ENCODE results near the gene HBQ1.

The HBQ1 gene

GRCh38 chr16:177981-178667, 2.1 kb upstream of the HBQ1 start:
- Histone ChIP-seq H3K4me3 (ENCODE audit: low read depth, low read length) (no peak overlapping the region), H3K36me3 (ENCODE audit: control insufficient read depth, insufficient read depth, low read length) (no peaks in the 10 kb centered on the region), H3K27ac (ENCODE audit: low read depth, low read length) (no peak overlapping the region), H3K4me1 (ENCODE audit: control insufficient read depth, insufficient read depth, low read length) (peaks cover 13% of the 10 kb centered on the region), H3K9me3 (ENCODE audit: control insufficient read depth, insufficient read depth, low read depth, low read length) (no peaks in the 10 kb centered on the region), H3K27me3 (ENCODE audit: control insufficient read depth, insufficient read depth, low read length) (peaks cover 76% of the 10 kb centered on the region), H3K9ac (ENCODE audit: low read length) (no peak overlapping the region)

- no peak overlapping the region for H3K27ac ChIP-seq (ENCODE audit: low read depth, low read length)
- H3K27me3 ChIP-seq (ENCODE audit: control insufficient read depth, insufficient read depth, low read length), result peaks cover 71% of the 10 kb centered on the region
- H3K9me3 ChIP-seq (ENCODE audit: control insufficient read depth, insufficient read depth, low read depth, low read length), result no peaks in the 10 kb centered on the region
- no peak overlapping the region for H3K4me3 ChIP-seq (ENCODE audit: low read depth, low read length)
- peaks cover 13% of the 10 kb centered on the region for H3K4me1 ChIP-seq (ENCODE audit: control insufficient read depth, insufficient read depth, low read length)
- no peaks in the 10 kb centered on the region; the same call in 1 of the 2 replicates for H3K36me3 ChIP-seq (ENCODE audit: control insufficient read depth, insufficient read depth, low read length)
- no peak overlapping the region for H3K9ac ChIP-seq (ENCODE audit: low read length)
Measured at GRCh38 chr16:178668-179015, 1.6 kb upstream of the HBQ1 start.

GRCh38 chr16:179211-180092, 807 bp upstream of the HBQ1 start:
- H3K27me3 ChIP-seq (ENCODE audit: control insufficient read depth, insufficient read depth, low read length), result peaks cover 63% of the 10 kb centered on the region

GRCh38 chr16:180681-181564, 664 bp downstream of the HBQ1 start:
- Histone ChIP-seq H3K27me3 (ENCODE audit: control insufficient read depth, insufficient read depth, low read length) (peaks cover 49% of the 10 kb centered on the region), H3K9ac (ENCODE audit: low read length) (peak overlapping the region; percentile 54), H3K27ac (ENCODE audit: low read depth, low read length) (no peak overlapping the region), H3K4me1 (ENCODE audit: control insufficient read depth, insufficient read depth, low read length) (peaks cover 4% of the 10 kb centered on the region; the same call in 1 of the 2 replicates), H3K9me3 (ENCODE audit: control insufficient read depth, insufficient read depth, low read depth, low read length) (no peaks in the 10 kb centered on the region), H3K4me3 (ENCODE audit: low read depth, low read length) (peak overlapping the region; percentile 66), H3K36me3 (ENCODE audit: control insufficient read depth, insufficient read depth, low read length) (peaks cover 15% of the 10 kb centered on the region)

More at GRCh38 chr16:179211-180092, 807 bp upstream of the HBQ1 start:
- Histone ChIP-seq H3K27ac (ENCODE audit: low read depth, low read length) (no peak overlapping the region), H3K9ac (ENCODE audit: low read length) (no peak overlapping the region), H3K4me3 (ENCODE audit: low read depth, low read length) (no peak overlapping the region), H3K9me3 (ENCODE audit: control insufficient read depth, insufficient read depth, low read depth, low read length) (no peaks in the 10 kb centered on the region), H3K4me1 (ENCODE audit: control insufficient read depth, insufficient read depth, low read length) (peaks cover 9% of the 10 kb centered on the region), H3K36me3 (ENCODE audit: control insufficient read depth, insufficient read depth, low read length) (peaks cover 4% of the 10 kb centered on the region)

GRCh38 chr16:181565-182021, 1.3 kb downstream of the HBQ1 start:
- Histone ChIP-seq H3K4me3 (ENCODE audit: low read depth, low read length) (no peak overlapping the region), H3K36me3 (ENCODE audit: control insufficient read depth, insufficient read depth, low read length) (peaks cover 15% of the 10 kb centered on the region), H3K9me3 (ENCODE audit: control insufficient read depth, insufficient read depth, low read depth, low read length) (no peaks in the 10 kb centered on the region), H3K9ac (ENCODE audit: low read length) (no peak overlapping the region), H3K27me3 (ENCODE audit: control insufficient read depth, insufficient read depth, low read length) (peaks cover 45% of the 10 kb centered on the region), H3K27ac (ENCODE audit: low read depth, low read length) (no peak overlapping the region), H3K4me1 (ENCODE audit: control insufficient read depth, insufficient read depth, low read length) (peaks cover 4% of the 10 kb centered on the region; the same call in 1 of the 2 replicates)

DNA sequence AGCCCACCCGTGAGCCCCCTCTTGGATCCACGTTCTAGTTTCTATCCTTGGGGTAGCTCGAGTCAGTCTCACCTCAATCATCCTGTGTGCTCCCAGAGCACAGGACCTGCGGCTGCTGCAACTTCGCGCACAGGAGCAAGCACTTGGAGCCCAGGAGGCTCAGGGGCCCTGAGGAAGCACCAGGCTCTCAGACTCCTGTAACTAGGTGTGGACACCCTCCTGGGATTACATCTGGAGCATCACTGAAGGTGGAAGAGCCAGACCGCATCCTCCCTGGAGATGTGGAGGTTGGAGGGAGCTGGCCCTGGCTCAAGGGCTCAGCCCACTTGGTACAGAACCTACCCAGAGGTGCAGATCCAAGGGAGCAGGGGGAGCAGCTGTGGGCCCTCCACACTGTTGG, 2.7 kb downstream of the HBQ1 start:
- Histone ChIP-seq H3K9me3 (ENCODE audit: control insufficient read depth, insufficient read depth, low read depth, low read length) (no peaks in the 10 kb centered on the region), H3K36me3 (ENCODE audit: control insufficient read depth, insufficient read depth, low read length) (peaks cover 24% of the 10 kb centered on the region), H3K4me3 (ENCODE audit: low read depth, low read length) (no peak overlapping the region), H3K27me3 (ENCODE audit: control insufficient read depth, insufficient read depth, low read length) (peaks cover 32% of the 10 kb centered on the region), H3K4me1 (ENCODE audit: control insufficient read depth, insufficient read depth, low read length) (peaks cover 4% of the 10 kb centered on the region; the same call in 1 of the 2 replicates), H3K9ac (ENCODE audit: low read length) (no peak overlapping the region), H3K27ac (ENCODE audit: low read depth, low read length) (no peak overlapping the region)

DNA sequence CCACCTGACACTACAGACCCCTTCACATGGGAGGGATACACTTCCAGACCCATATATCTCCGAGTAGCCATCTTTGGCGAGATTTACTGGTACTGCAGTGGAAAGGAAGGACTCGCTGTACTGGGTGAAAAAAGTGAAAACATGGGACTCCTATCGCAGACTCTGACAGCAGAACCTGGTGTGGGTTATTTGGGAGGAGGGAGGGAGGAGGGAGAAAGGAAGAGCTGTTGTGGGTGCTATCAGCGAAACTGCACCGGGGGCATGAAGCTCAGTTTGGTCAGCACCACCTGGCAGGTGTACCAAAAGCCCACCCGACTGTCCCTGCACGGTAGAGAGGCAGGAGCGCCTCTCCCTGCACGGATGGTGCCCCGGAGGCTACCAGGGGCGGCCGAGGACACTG, 5.0 kb downstream of the HBQ1 start:
- Histone ChIP-seq H3K4me3 (ENCODE audit: low read depth, low read length) (no peak overlapping the region), H3K27me3 (ENCODE audit: control insufficient read depth, insufficient read depth, low read length) (peaks cover 10% of the 10 kb centered on the region), H3K9ac (ENCODE audit: low read length) (no peak overlapping the region), H3K36me3 (ENCODE audit: control insufficient read depth, insufficient read depth, low read length) (peaks cover 45% of the 10 kb centered on the region), H3K27ac (ENCODE audit: low read depth, low read length) (no peak overlapping the region), H3K4me1 (ENCODE audit: control insufficient read depth, insufficient read depth, low read length) (peaks cover 4% of the 10 kb centered on the region; the same call in 1 of the 2 replicates), H3K9me3 (ENCODE audit: control insufficient read depth, insufficient read depth, low read depth, low read length) (no peaks in the 10 kb centered on the region)

DNA sequence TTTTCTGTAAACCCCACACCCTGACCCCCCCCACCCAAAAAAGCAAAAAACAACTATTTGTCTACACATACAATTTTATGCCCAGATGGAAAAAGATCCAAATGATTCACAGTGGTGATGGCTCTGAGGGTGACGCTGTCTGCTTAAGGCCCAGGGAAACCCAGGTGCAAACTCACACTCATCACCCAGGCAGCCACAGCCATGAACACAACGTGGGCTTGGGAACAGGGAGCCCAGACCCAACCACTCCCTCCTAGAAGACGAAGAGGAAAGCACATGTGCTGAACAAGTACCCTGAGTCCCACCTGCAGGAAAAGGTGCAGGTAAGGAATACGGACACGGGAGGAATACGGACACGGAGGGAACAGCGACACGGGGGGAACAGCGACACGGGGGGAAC, 5.4 kb downstream of the HBQ1 start:
- H3K9me3 ChIP-seq (ENCODE audit: control insufficient read depth, insufficient read depth, low read depth, low read length), result no peaks in the 10 kb centered on the region
- no peak overlapping the region for H3K27ac ChIP-seq (ENCODE audit: low read depth, low read length)
- no peak overlapping the region for H3K4me3 ChIP-seq (ENCODE audit: low read depth, low read length)
- peaks cover 6% of the 10 kb centered on the region for H3K27me3 ChIP-seq (ENCODE audit: control insufficient read depth, insufficient read depth, low read length)
- H3K4me1 ChIP-seq (ENCODE audit: control insufficient read depth, insufficient read depth, low read length), result peaks cover 4% of the 10 kb centered on the region; the same call in 1 of the 2 replicates
- H3K36me3 ChIP-seq (ENCODE audit: control insufficient read depth, insufficient read depth, low read length), result peaks cover 50% of the 10 kb centered on the region
- H3K9ac ChIP-seq (ENCODE audit: low read length), result no peak overlapping the region

DNA sequence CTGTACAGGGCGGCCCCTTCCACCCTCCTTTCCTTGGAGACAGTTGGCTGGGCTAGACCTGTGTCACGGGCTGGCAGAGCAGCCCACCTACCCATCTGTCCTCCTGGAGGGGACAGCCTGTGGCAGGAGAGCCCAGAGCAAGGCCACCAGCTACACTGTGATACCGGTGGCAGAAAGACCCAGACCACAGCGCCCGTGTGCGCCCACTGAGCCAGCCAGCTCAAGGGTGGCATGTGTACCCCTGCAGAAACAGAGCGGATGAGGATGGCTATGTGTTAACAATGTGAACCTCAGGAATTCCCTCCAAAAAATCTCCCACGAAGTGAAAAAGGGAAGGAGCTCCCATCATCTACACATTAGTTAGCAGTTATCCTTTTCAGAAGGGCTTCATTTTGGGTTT, 7.1 kb downstream of the HBQ1 start:
- no peak overlapping the region for H3K4me3 ChIP-seq (ENCODE audit: low read depth, low read length)
- H3K9me3 ChIP-seq (ENCODE audit: control insufficient read depth, insufficient read depth, low read depth, low read length), result no peaks in the 10 kb centered on the region
- H3K27ac ChIP-seq (ENCODE audit: low read depth, low read length), result no peak overlapping the region
- no peak overlapping the region for H3K9ac ChIP-seq (ENCODE audit: low read length)
- H3K4me1 ChIP-seq (ENCODE audit: control insufficient read depth, insufficient read depth, low read length), result no peaks in the 10 kb centered on the region
- no peaks in the 10 kb centered on the region for H3K27me3 ChIP-seq (ENCODE audit: control insufficient read depth, insufficient read depth, low read length)
- H3K36me3 ChIP-seq (ENCODE audit: control insufficient read depth, insufficient read depth, low read length), result peaks cover 67% of the 10 kb centered on the region

DNA sequence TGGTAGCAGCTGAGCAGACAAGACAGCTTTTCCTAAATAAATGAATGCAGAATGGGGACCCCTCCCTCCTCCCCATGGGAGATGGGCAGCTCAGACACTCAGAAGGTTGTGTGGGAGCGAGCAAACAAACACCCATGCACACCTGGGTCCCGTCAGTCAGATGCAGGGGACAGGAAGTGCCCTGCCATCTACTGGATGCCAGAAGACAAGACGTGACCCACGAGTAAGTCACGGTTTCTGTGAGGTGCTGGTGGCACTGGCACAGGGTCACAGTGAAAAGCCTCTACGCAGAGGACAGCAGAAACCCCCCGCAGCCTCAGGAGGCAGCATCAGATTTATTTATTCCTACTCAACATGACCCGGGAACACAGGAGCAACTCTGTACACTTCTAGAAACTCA, 8.4 kb downstream of the HBQ1 start:
- Histone ChIP-seq H3K27me3 (ENCODE audit: control insufficient read depth, insufficient read depth, low read length) (no peaks in the 10 kb centered on the region), H3K36me3 (ENCODE audit: control insufficient read depth, insufficient read depth, low read length) (peaks cover 80% of the 10 kb centered on the region), H3K4me3 (ENCODE audit: low read depth, low read length) (no peak overlapping the region), H3K4me1 (ENCODE audit: control insufficient read depth, insufficient read depth, low read length) (no peaks in the 10 kb centered on the region), H3K27ac (ENCODE audit: low read depth, low read length) (no peak overlapping the region), H3K9ac (ENCODE audit: low read length) (no peak overlapping the region), H3K9me3 (ENCODE audit: control insufficient read depth, insufficient read depth, low read depth, low read length) (no peaks in the 10 kb centered on the region)
